Ishikawa (cell line): ENCODE measurements around the gene KIF20B.

Experiments used
- CEBPB ChIP-seq: IDR thresholded peaks from 2 replicates; pipeline ENCODE4 v1.6.1; 2012
- CREB1 ChIP-seq: IDR thresholded peaks from 2 replicates; pipeline ENCODE4 v1.6.1; 2012; ENCODE audit warnings: low read depth
- EGR1 ChIP-seq: IDR thresholded peaks from 2 replicates; pipeline ENCODE4 v1.6.1; 2012
- EP300 ChIP-seq: IDR thresholded peaks from 2 replicates; pipeline ENCODE4 v1.6.1; 2012; ENCODE audit warnings: borderline replicate concordance
- FOXM1 ChIP-seq: IDR thresholded peaks from 2 replicates; pipeline ENCODE4 v1.6.1; 2012; ENCODE audit warnings: low read depth, borderline replicate concordance
- NFIC ChIP-seq: IDR thresholded peaks from 2 replicates; pipeline ENCODE4 v1.6.1; 2012
- RAD21 ChIP-seq: IDR thresholded peaks from 2 replicates; pipeline ENCODE4 v1.6.1; 2012; ENCODE audit warnings: low read depth
- TAF1 ChIP-seq: IDR thresholded peaks from 2 replicates; pipeline ENCODE4 v1.6.1; 2012; ENCODE audit warnings: low read depth, mild to moderate bottlenecking
- TCF12 ChIP-seq: IDR thresholded peaks from 2 replicates; pipeline ENCODE4 v1.6.1; 2012; ENCODE audit warnings: low read depth
- TEAD4 ChIP-seq: IDR thresholded peaks from 2 replicates; pipeline ENCODE4 v1.6.1; 2012
- YY1 ChIP-seq: IDR thresholded peaks from 2 replicates; pipeline ENCODE4 v1.6.1; 2012; ENCODE audit warnings: low read depth
- ZBTB7A ChIP-seq: IDR thresholded peaks from 2 replicates; pipeline ENCODE4 v1.6.1; 2012; ENCODE audit warnings: low read depth
- TF ChIP-seq, protein P1 (sequence below): IDR thresholded peaks from 2 replicates; pipeline ENCODE4 v1.6.1; 2012
- TF ChIP-seq, protein P2 (sequence below): IDR thresholded peaks from 2 replicates; pipeline ENCODE4 v1.6.1; 2012; ENCODE audit warnings: low read depth, mild to moderate bottlenecking
- TF ChIP-seq, protein P3 (sequence below): IDR thresholded peaks from 2 replicates; pipeline ENCODE4 v1.6.1; 2012

KIF20B gene

DNA sequence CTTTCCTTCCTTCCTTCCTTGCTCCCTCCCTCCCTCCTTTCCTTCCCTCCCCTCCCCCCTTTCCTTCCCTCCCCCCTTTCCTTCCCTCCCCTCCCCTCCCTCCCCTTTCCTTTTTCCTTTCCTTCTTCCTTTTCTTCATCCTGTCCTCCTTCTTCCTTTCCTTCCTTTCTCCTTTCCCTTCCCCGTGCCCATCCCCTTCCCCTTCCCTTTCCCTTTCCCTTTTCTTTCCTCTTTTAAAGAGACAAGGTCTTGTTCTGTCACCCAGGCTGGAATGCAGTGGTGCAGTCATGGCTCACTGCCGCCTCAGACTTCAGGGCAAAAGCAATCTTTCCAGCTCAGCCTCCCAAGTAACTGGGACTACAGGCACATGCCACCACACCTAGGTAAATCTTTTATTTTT, 54.0 kb downstream of the KIF20B start:
- no peak for TF ChIP-seq EP300

DNA sequence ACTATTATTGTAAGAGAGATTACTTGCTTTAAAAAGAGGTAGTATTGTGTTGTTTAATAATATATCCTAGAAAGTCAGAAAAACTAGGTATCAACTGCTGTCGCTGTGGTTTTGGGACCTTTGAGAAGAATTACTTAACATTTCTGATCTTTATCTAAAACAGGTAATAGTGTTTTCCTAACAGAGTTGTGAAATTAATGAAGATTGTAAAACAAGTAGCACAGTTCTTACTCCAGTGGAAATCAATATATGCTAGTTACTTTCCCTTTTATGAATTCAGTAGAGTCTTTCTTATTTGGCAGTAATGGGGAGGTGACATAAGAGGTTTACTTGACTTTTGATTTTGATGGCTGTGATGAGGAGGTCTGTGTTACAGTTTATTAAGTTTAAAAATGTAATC, 58.1 kb downstream of the KIF20B start:
- no peak for TF ChIP-seq FOXM1
- no peak for TF ChIP-seq TEAD4
- no peak for TF ChIP-seq TCF12
- TF ChIP-seq, protein P1, sequence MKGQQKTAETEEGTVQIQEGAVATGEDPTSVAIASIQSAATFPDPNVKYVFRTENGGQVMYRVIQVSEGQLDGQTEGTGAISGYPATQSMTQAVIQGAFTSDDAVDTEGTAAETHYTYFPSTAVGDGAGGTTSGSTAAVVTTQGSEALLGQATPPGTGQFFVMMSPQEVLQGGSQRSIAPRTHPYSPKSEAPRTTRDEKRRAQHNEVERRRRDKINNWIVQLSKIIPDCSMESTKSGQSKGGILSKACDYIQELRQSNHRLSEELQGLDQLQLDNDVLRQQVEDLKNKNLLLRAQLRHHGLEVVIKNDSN: no peak
- TF ChIP-seq NFIC: no peak
- TF ChIP-seq ZBTB7A: no peak
- TF ChIP-seq, protein P2, sequence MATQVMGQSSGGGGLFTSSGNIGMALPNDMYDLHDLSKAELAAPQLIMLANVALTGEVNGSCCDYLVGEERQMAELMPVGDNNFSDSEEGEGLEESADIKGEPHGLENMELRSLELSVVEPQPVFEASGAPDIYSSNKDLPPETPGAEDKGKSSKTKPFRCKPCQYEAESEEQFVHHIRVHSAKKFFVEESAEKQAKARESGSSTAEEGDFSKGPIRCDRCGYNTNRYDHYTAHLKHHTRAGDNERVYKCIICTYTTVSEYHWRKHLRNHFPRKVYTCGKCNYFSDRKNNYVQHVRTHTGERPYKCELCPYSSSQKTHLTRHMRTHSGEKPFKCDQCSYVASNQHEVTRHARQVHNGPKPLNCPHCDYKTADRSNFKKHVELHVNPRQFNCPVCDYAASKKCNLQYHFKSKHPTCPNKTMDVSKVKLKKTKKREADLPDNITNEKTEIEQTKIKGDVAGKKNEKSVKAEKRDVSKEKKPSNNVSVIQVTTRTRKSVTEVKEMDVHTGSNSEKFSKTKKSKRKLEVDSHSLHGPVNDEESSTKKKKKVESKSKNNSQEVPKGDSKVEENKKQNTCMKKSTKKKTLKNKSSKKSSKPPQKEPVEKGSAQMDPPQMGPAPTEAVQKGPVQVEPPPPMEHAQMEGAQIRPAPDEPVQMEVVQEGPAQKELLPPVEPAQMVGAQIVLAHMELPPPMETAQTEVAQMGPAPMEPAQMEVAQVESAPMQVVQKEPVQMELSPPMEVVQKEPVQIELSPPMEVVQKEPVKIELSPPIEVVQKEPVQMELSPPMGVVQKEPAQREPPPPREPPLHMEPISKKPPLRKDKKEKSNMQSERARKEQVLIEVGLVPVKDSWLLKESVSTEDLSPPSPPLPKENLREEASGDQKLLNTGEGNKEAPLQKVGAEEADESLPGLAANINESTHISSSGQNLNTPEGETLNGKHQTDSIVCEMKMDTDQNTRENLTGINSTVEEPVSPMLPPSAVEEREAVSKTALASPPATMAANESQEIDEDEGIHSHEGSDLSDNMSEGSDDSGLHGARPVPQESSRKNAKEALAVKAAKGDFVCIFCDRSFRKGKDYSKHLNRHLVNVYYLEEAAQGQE: no peak
- TF ChIP-seq EP300: no peak
- TF ChIP-seq, protein P3, sequence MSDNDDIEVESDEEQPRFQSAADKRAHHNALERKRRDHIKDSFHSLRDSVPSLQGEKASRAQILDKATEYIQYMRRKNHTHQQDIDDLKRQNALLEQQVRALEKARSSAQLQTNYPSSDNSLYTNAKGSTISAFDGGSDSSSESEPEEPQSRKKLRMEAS: no peak
- TF ChIP-seq YY1: no peak
- no peak for TF ChIP-seq EGR1
- TF ChIP-seq RAD21: no peak
- TF ChIP-seq CEBPB: no peak
- no peak for TF ChIP-seq TAF1
- no peak for TF ChIP-seq CREB1

DNA sequence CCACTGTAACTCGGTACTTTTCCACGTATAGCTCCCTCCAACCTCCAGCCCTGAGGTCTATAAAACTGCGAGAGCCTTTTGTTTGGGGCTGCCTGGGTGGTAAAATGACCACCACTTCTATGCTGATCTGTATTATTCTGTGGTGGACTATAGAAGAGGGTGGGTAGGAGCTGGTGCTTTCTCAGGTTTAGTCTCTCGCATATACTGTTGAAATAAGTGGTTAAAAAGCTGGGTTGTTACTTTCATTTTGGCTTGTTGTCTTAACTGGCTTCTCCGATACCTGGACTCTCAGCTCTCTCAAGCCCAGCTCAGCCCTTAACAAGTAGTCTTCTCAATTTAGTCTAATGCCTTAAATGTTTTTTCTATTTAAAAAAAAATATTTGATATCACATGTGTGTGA, 70.3 kb downstream of the KIF20B start:
- TF ChIP-seq TAF1 (no peak), ZBTB7A (no peak), TCF12 (no peak), YY1 (no peak), EP300 (no peak), NFIC (no peak), RAD21 (no peak), EGR1 (no peak), CEBPB (no peak), FOXM1 (no peak), TEAD4 (no peak)
- TF ChIP-seq, protein P3: no peak
- TF ChIP-seq, protein P1: no peak
- TF ChIP-seq, protein P2: no peak

DNA sequence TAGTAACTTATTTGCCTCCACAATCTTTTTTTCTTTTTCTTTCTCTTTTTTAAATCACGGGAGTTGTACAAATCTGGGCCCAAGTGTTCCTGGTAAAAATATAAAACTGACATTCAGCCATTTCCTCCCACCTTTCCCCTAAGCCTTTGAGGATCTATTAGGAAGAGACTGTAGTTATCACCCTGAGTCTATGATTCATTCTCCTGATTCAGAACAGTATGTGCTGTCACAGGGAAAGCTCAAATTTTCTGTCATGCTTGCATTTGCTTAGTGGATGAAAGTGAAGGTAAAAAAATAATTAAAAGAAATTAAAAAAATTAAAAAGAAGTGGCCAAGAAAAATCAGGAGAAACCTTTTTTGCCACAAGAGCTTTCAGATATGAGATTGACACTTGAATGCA, 71.7 kb downstream of the KIF20B start:
- TF ChIP-seq, protein P1: no peak
- TF ChIP-seq NFIC: no peak
- TF ChIP-seq EGR1: no peak
- no peak for TF ChIP-seq ZBTB7A

DNA sequence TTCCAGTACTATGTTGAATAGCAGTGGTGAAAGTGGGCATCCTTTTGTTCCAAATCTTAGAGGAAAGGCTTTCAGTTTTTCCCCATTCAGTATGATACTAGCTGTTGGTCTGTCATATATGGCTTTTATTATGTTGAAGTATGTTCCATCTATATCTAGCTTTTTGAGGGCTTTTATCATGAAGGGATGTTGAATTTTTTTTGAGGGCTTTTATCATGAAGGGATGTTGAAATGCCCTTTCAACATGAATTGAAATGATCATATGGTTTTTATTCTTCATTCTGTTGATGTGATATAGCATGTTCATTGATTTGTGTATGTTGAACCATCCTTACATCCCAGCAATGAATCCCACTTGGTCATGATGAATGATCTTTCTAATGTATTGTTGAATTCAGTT, 75.3 kb downstream of the KIF20B start:
- TF ChIP-seq FOXM1: no peak
- TF ChIP-seq CEBPB: no peak
- TF ChIP-seq CREB1: no peak
- no peak for TF ChIP-seq NFIC
- no peak for TF ChIP-seq ZBTB7A
- TF ChIP-seq, protein P2: no peak
- TF ChIP-seq, protein P3: no peak
- no peak for TF ChIP-seq YY1
- no peak for TF ChIP-seq EP300
- no peak for TF ChIP-seq EGR1
- no peak for TF ChIP-seq TCF12
- no peak for TF ChIP-seq TAF1
- TF ChIP-seq, protein P1: no peak
- no peak for TF ChIP-seq RAD21
